Fibroblast of skin of left quadriceps (primary cell): ENCODE measurements around the gene JAZF1.

ENCODE experiments used
- DNase-seq, 2 experiments: peaks; one replicate each; pipeline ENCODE4 v3.0.0-alpha.2; 2013; ENCODE audit warnings: low read depth in 2 of 2

The JAZF1 gene

DNA sequence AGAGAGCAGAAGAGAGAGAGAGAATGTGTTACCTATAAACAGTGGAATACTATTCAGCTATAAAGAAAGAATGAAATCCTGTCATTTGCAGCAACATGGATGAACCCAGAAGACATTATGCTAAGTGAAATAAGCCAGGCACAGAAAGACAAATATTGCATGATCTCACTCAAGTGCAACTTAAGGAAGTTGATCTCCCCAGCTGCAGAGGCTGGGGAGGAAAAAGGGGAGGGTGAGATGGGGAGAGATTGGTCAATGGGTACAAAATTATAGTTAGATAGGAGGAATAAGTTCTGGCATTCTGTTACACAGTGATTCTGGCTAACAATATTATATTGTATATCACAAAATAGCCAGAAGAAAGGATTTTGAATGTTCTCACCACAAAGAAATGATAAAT is 11.2 kb upstream of the JAZF1 start:
- DNase-seq = no peak

DNA sequence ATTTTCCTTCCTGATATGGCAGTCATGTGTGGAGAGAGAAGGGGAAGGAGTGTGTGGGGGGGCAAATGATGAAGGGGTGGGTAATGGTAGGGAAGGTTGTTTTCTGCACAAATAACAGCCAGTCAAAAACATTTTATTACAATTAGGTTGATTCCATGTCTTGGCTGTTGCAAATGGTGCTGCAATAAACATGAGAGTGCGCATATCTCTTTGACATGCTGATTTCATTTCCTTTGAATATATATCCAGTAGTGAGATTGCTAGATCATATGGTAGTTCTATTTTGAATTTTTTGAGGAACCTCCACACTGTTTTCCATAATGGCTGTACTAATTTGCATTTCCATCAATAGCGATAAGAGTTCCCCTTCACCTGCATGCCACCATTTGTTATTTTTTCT is 10.6 kb upstream of the JAZF1 start:
- no peak for DNase-seq

DNA sequence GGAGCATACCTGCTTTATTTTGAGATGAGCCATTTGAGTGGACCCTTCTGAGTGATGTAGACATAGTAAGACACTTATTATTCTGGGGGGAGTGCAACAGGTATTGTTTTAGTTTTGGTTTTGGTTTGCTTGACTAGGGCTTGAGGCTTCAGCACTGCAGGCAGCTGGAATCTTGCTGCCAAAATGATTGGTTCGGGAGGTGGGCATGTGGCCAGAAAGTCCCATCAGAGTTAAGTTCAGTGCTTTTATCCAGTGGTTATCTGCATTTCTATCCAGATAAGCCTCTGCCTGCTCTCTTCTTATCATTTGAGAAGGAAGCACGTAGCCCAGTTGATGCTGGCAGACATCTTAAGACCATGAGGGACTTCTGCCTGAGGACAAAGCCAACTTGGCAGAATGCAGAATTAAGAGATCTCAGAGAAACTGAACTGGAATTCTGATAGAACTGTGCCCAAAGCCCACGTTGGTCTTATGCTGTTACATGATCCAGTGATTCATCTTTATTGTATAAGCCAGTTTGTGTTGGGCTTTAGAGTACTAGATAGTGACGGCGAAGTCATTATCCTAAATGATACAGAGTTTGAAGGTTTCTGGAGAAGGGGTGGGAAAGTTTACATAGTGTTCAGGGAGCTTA is 9.6 kb upstream of the JAZF1 start:
- no peak for DNase-seq

DNA sequence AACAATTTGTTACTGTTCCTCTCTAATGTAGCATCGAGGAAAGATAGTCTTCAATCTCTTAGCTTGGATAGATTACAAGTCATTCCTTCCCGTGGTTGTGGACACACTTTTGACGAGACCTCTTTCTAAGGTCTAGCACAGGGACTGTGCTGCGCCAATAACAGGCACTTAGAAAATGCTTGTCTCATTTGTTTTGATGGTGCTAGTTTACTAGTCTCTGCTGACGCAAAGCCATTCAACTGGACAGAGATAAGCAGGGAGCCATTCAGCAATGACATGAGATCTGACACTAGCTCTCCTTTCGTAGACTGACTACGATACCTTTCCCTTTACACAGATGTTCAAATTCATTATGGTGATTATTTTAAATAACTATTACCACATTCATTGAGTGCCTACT is 6.4 kb upstream of the JAZF1 start:
- no peak for DNase-seq

DNA sequence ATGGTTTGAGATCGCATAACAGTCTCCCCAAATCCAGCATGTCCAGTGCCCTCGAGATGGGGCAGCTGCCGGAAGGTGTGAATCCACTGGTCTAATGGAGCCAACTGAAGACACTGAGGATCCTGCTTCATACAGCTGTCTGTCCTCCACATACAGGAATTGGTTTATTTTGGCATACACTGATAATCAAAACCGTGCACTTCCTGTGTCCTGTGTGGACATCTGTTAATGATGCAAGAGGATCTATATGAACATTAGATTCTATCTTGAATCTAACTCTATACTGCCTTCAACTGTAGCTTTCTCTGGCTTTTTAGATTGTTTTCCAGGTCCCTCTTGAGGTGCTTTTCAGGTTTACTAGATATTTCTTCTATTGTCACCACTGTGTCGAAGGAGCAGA is 3.0 kb upstream of the JAZF1 start:
- DNase-seq = no peak

DNA sequence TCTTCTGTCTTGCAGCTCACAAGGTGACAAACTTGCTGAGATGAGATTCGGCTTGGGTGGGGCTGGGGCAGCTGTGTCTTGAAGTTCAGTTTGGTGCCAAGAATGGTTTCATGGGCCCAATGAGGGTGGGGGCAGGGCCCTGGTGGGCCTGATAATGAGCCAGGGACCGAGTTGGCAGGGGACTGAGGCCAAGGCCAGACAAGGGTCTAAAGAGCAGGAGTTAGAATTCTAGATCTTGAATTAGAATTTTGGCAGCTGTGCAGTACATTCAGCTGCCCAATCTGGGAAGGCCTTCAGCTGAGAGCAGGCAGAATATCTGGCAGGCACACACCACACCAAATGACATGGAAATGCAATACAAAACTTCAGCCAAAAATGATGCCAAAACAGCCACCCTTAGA is 1.5 kb upstream of the JAZF1 start:
- no peak for DNase-seq

DNA sequence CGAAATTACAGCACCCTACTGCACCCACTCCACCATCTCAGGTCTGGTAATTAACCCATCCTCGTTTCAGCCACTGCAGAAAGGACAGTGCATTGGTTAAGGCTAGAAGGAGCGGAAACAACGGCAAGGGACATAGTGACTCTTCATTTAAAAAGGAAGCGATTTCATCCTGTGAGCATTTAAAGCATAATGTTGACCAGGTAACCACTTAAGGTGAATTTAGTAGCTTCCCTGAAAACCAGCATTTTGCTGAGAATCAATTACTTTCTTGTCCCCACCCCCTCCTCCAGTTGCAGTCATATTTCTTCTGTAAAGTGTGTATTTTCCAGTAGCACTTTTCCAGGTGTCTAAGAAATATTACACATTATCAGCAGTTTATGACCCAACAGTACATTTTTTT is 821 bp upstream of the JAZF1 start:
- DNase-seq = no peak

DNA sequence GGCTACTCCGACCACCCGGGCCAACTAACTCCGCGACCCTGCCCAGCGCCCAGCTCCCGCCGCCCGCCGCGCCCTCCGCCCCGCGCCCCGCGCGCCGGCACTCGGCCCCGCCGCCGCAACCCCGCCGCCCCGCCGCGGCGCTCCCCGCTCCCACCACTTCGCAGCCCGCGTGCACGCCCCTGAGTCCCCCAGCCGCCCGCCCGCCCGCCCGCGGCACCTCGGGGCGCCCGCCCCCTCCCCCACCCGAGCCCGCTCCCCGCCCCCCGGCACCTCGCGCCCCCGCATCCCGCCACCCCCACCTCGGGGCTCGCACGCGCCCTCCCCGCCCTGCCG is 598 bp downstream of the JAZF1 start:
- no peak for DNase-seq

DNA sequence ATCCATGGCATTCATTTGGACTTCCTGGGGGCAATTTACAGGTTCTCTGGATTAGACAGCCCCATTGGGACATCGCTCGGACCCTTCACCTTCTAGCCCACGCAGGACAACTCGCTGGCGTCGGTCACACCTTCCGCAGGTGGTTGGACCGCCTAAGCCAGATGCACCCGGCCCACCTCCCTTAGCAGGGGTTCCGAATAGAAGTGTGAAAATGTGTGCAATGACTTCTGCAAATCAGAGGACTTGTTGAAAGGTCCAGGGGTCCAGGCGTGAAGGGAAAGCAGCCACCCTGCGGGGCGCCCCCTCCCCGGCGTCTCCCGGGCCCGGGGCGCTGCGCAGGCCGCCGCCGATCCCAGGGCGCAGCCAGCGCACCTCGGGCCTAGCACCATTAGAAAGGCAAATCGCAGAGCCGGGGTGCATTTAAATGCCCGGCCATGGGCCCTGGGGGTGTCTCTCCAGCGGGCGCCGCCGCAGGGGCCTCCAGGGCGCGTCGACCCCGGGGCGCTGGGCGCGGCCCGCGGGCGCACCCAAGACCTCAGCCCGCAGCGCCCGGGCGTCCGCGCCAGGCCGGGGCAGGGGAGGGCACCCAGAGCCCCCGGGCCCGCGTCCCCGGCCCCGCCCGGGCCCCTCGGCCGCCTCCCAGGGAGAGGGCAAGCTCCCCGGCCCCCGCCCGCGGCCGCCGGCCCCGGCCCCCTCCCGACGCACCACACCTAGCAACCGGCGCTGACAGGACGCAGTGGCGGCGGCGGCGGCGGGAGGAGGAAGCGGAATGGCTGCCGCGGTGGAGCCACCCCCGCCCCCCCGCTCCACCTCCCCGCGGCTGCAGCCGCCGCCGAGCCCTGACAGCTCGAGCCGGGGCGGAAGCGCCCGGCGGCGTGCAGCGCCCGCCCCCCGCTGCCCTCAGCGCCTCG is 1.2 kb downstream of the JAZF1 start:
- no peak for DNase-seq

DNA sequence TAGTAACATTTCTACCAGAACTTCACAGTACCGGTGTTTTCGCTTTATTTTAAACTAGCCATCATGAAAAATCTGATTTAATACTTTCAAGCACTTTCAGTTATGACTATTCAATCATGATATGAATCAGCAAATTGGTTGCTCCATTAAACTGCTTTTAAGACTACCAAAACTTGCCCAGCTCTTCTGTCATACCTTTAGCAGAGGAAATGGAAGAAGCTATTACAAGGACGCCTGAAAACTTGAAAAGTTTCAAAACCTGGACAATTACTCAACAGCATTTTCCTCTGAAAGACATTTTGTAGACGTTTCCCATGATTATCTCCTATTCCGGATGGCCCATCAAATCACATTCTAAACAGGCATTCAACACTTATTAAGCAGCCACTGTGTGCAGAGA is 2.0 kb downstream of the JAZF1 start:
- DNase-seq = no peak

DNA sequence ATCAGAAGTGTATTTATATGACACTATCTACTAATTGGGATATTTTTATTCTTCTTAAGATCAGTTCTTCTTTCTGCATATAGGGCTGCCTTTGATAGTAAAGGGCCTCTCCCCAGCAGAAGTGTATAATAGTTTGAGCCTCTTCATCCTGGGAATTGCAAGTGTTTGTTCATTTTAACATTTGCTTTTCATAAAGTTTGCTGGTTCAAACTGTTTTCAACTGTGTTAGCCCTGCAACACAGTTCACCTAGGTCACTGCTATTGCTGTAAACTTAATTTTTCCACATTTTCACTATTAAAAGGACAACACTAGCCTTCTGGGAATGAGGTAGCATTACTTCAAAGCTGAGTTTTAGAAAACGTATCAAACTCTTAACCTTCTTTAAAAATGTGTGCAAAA is 2.8 kb downstream of the JAZF1 start:
- DNase-seq = no peak

DNA sequence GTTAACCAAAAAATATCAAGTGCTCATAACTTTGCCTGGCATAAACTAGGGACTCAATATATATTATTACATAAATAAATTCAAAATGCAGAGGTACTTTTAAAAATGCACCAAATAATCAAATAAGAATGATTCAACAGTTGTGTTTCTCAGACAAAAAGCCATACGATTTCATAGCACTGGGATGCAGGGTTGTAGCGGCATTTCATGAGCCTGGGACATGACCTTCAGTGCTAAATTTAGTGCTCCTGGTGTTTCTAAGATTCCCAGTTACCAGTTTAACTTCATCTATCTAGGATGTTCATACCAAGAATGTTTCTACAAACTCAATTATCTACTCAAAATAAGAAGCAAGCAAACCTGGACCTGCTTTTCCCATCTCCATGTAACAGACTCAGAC is 4.0 kb downstream of the JAZF1 start:
- no peak for DNase-seq

DNA sequence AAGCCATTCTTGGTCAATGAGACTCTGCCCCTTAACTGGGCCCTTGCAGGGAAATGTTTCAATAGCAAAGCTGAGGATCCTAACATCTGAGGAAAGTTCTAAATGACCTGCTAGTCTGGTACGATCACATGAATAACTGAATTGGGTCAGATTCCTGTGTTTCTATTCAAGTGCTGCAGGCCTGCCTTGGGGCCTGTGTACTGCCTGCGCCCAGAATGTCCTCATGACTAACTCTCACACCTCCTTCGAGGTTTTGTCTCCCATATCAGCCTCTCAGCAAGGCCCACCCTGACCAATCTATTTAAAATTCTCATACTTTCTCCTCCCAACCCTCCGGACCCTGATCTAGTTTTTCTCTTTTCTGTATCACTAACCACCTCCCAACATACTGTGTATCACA is 4.4 kb downstream of the JAZF1 start:
- no peak for DNase-seq

DNA sequence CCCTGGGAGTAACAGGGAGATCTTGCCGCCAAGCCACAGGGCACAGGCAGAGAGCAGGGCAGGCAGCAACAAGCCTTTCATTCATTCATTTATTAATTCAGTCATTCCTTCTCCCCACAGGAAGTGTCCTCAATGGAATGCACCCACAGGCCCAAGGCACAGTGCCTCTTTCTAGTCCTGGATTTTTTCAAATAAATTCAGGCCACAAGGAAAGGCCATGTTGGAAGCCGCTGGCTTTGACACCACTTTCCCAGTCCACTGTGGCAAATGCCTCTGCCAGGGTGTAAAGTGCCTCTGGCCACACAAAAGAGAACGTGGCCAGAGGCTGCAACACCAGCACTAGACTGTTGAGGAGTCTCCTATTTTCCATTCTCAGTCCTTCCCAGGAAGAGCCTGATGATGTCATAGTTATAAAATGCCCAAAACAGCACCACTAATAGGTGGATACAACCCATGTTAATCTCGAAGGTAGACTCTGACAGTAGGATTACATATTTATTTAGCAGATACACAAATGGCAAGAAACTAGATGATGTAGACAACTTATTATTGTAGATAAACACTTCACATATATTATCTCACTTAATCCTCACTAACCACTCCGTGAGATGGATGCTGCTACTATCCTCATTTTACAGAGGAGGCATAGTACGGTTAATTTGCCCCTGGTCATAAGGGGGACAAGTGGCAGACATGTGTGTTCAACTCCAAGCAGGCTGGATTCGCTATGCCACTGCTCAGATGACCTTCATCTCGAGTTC is 5.5 kb downstream of the JAZF1 start:
- no peak for DNase-seq

DNA sequence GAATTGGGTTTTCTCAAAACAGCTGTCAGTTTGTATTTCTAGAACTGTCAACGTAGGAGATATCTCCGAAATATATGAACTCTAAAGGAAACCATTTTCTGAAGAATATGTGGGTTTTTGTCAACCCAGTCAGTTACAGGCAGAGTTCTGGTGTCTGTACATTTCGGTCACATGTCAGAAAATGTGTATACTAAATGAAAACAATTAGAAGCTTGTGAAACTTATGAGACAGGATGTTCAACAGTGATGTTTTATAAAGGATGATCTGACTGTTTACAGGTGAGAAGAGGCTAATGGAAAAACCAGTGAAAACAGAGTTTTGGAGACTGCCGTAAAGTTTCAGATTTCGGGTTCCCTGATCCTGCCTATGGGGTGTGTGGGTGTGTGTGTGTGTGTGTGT is 6.2 kb downstream of the JAZF1 start:
- no peak for DNase-seq

DNA sequence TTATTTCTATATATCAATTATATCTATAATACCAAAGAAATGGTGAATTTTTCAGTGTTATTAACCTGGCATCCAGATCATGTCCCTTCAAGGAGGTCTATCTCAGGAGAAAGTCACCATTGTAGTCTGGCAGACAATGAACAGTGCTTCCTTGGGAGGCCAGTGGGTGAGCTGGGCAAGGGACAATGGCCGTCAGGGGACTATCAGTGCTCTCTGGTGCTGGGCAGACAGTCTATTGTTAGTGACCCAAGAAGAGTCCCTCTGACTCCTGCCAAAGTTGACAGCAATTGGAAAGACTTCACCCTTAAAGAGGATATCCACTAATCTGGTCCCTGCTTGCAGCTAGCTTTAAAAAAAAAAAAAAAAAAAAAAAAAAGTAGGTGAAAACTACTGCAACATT is 7.1 kb downstream of the JAZF1 start:
- DNase-seq = no peak

DNA sequence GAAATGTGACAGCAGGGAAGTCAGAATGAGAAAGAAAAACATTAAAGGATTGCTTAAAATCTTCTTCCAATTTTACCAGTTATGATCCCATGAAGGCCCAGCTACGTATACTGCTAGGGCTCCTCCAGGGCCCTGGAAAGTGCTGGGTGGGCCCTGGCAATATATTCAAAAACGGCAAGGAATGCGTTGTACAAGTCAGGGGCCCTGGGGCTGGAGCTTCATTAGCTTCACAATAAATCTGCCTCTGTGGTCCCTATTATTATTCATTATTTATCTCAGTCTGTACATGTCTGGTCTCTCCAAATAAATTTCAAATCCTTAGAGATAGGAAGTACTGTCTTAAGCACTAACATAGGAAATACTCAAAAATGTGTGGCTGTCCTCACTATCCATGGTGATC is 7.6 kb downstream of the JAZF1 start:
- DNase-seq = no peak

DNA sequence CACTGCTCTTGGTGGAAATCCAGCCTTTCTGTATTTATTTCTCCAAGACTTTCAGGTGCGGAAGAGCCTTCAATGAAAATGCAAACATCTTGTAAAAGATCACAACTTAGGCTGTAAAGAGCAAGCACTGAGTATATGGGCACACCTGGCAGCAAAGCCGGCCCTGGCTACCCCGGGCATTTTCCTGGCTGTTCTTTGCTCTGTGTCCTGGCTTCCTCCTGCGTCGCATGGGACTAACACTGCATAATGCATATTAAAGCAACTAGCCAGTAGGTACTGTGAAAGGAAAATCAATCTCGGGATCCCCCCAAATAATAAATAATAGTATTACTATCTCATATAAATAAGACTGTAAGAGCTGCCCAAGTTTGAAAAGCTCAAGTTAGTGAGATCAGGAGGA is 9.9 kb downstream of the JAZF1 start:
- no peak for DNase-seq

DNA sequence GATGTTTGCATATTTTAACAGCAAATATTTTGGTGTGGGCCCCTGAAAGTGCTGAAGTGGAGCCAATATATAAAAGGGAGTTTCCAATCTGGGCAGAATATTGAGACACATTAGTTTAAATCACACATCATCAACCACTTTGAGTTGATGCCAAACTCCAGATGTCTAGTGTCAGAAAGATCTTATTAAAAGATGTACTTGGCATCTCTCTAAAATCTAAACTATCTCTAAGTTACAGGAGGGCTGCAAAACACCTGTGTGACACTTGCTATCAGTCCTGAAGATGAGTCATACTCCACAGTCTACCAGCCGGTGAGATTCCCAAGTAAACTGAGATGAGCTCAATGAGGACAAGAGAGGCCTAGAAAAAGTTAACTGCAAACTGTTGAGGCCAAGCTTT is 11.4 kb downstream of the JAZF1 start:
- DNase-seq = no peak

DNA sequence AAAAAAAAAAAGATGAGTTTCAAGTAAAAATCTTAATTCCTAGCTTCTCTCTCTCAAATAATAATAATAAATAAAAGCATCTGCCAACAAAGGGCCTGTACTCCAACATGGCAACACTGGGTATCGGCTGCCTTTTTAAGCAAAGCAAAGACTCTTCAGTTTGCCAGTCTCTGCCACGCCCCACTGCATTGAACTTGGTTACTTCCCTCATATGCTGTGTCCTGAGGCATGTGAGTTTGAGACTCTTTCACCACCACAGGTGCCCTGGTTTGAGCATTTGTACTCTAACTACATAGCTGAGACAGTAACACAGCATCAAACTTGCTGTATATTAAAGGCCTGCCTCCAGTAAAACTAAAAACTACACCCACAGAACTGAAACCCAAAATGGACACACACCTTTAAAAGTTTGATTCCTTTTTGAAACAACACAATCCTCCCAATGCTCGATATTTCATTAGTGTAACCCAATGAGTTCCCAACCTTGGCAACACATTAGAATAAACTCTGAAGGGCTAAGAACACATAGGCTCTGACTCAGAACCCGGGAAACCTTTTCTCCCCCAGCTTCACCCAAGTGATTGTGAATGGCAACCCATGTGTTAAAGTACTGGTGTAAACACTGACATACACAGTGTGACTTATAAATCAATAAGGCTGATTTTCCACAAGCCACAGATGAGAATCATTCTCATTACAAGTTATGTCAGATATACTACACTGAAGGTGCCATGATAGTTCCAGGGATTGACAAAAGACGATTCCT is 12.0 kb downstream of the JAZF1 start:
- DNase-seq = no peak

DNA sequence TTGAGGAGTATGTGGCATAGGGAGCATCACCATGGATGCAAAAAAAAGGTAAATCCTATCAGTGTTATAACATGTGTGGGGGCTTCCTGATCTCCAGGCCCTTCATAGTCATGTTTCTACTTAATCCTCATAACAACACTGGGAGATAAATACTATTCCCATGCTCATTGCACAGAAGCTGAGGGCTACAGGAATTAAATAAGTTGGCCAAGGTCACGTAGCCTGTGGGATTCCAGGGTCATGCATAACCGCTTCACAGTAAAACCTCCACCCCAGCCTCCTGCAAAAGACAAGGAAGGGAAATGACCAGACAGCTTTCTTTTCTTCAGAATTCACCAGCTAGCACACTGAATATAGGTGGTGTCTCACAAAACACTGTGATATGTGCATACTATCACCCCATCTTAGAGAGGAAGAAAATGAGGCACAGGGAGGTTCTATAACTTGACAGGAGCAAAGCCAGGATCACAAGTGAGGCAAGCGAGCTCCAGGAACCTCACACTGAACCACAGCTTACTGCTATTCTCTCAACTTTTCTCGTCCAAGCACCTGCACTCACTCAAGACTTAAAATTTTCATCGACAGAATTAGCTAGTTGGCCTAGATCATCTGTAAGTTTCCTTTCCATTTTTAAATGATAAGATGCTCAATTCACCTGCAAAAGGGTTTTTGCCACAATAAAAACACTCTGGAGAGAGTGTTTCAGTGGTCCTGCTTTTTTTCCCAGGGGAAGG is 13.4 kb downstream of the JAZF1 start:
- DNase-seq = no peak
